ENCODE results near the gene LRRC74A.

GRCh38 chr14:76829650-76830421 lies 3.6 kb downstream of the LRRC74A start:
- no peak for TF ChIP-seq CTCF (IDR thresholded peaks at IDR 0.05)
- no peak for TF ChIP-seq POLR2A (IDR thresholded peaks at IDR 0.05)

Measured in ovary (tissue), 3 donors.